GM21390 (cell line): ENCODE measurements around the gene NRXN3.

Experiments used
- ATAC-seq: cut with Tn5 transposase; IDR thresholded peaks from one replicate; pipeline ENCODE4 v1.9.1; 2021; ENCODE audit not compliant: unreplicated experiment

NRXN3 gene

GRCh38 chr14:78170203-78170602 lies at the start of gene NRXN3:
Gene NRXN3, plus strand, starts transcription at chr14:78170373. Its CDS starts 72,721 bp downstream, at chr14:78243094.
- no peak for ATAC-seq

GRCh38 chr14:78122436-78122835 lies 47.7 kb upstream of the NRXN3 start:
- ATAC-seq: no peak

- no peak for ATAC-seq
These were observed 46.4 kb upstream of the NRXN3 start for GRCh38 chr14:78123650-78124253.

- no peak for ATAC-seq
These were observed 42.2 kb upstream of the NRXN3 start for GRCh38 chr14:78127961-78128360.

GRCh38 chr14:78129375-78129774 lies 40.8 kb upstream of the NRXN3 start:
- ATAC-seq: no peak

- no peak for ATAC-seq
These were observed 39.8 kb upstream of the NRXN3 start for GRCh38 chr14:78130356-78130755.

- ATAC-seq: no peak
These were observed 39.0 kb upstream of the NRXN3 start for GRCh38 chr14:78131201-78131600.

GRCh38 chr14:78131616-78132015 lies 38.6 kb upstream of the NRXN3 start:
- ATAC-seq: no peak

- no peak for ATAC-seq
These were observed 34.7 kb upstream of the NRXN3 start for GRCh38 chr14:78135450-78135891.

GRCh38 chr14:78136695-78137094 lies 33.5 kb upstream of the NRXN3 start:
- ATAC-seq: no peak

- no peak for ATAC-seq
These were observed 28.6 kb upstream of the NRXN3 start for GRCh38 chr14:78141590-78141989.

- no peak for ATAC-seq
These were observed 27.2 kb upstream of the NRXN3 start for GRCh38 chr14:78142998-78143397.

- ATAC-seq: no peak
These were observed 26.6 kb upstream of the NRXN3 start for GRCh38 chr14:78143489-78144145.

- ATAC-seq: no peak
These were observed 17.7 kb upstream of the NRXN3 start for GRCh38 chr14:78152201-78153063.

- ATAC-seq: no peak
These were observed 17.2 kb upstream of the NRXN3 start for GRCh38 chr14:78153064-78153341.

- ATAC-seq: no peak
These were observed 15.3 kb upstream of the NRXN3 start for GRCh38 chr14:78154827-78155226.

- ATAC-seq: no peak
These were observed 14.0 kb upstream of the NRXN3 start for GRCh38 chr14:78156196-78156595.

- ATAC-seq: no peak
These were observed 12.4 kb upstream of the NRXN3 start for GRCh38 chr14:78157494-78158437.

GRCh38 chr14:78162202-78162601 lies 8.0 kb upstream of the NRXN3 start:
- no peak for ATAC-seq

GRCh38 chr14:78164226-78164853 lies 5.8 kb upstream of the NRXN3 start:
- ATAC-seq: no peak

GRCh38 chr14:78172428-78172827 lies 2.3 kb downstream of the NRXN3 start:
- ATAC-seq: no peak
